CD4-positive, alpha-beta T cell treated with Interleukin-21 for 1 hour (primary cell): Measurements from ENCODE around the gene GALC.

Experiments
- DNase-seq: peaks from one replicate; pipeline ENCODE4 v3.0.0-alpha.2; 2020

GALC gene

DNA sequence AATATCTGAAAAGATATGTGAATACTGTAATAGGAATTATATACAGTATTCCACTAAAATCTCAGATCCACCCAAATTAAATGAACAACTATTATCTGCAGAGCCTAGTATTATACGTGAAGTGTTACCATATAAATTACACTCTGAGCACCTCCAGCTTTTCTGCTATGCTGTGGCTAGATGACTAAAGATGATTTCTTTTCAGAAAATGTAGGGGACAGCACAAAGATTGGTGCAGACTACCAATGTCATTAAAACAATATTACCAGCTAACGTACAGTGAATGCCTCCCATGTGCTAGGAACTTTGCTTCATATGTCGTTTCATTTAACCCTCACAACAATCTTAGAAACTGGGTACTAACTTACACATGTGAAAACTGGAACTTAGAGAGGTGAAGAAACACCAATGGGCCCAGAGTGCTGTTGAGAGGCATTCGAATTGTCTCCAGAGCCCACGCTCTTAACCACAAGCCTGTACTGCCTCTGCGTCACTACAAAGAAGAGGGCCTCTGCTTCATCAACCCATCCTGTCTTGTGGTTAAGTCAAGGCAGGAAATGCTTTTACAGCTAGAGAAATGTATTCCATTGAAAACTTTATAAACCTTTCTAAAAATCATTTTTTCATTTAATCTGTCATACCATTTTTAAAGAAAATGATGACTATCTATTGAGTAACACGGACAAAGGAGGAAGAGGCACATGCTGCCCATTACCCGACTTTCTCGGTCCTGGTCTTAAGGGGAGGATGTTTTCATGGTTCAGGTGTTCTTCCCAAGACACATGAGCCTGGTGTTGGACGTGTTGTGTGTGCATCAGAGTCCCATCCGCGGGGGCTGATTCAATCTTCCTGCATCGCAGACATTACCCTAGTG lies 13.2 kb upstream of the GALC start:
- DNase-seq, result peak; percentile 88

DNA sequence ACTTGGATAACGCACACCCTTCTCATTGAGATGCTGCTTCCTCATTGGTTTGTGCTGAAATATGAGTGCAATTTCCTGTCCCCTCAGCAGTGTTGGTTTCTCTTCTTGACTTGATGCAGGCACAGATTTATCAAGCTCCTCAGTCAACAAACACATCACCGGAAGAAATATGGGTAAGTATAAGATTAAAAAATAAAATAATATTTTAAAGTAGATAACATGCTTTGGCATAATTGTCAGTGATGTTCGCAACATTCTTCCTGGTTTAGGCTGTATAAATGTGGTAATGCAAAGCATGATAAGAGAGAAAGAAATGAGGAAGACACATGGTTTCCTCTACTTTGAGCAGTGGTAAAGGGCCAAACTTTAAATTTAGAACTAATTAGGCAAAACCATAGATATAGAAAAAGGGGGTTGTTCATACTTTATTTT lies 12.1 kb upstream of the GALC start, which contains the start of gene GPR65:
Gene GPR65 (plus strand): TSS at position 86 of the 432 bp plus-strand sequence. CDS start 5,713 bp downstream, outside the sequence.
- DNase-seq, result peak; percentile 84

GRCh38 chr14:88004506-88005036 lies 11.6 kb upstream of the GALC start:
- no peak for DNase-seq

GRCh38 chr14:88003425-88003824 lies 10.4 kb upstream of the GALC start:
- no peak for DNase-seq

GRCh38 chr14:88002421-88003075 lies 9.6 kb upstream of the GALC start:
- no peak for DNase-seq

GRCh38 chr14:87999277-87999676 lies 6.3 kb upstream of the GALC start:
- no peak for DNase-seq

- DNase-seq, result no peak
Observed at GRCh38 chr14:87998482-87998881, 5.5 kb upstream of the GALC start.

- DNase-seq, result no peak
Observed at GRCh38 chr14:87996291-87996592, 3.3 kb upstream of the GALC start.

GRCh38 chr14:87995500-87996290 lies 2.7 kb upstream of the GALC start:
- no peak for DNase-seq

GRCh38 chr14:87994974-87995373 lies 2.0 kb upstream of the GALC start:
- DNase-seq, result peak; percentile 74

- DNase-seq, result no peak
Observed at GRCh38 chr14:87992346-87992717, 650 bp downstream of the GALC start.

DNA sequence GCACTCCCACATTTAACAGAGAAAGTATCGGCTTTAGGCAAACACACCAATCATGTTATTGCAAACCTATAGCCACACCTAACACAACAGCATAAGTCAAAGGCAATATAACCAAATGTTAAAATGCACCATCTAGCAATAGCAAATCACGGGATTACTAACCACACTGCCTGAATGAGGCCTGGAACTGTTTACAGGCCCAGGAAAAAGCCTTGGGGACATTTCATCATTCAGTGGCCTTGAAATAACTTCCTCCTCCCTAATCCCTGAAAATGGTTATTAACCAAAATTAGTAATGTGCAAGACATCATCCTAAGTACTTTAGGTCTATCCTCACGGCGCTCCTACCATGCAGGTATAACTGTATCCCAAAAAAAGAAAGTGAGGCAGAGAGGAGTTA lies 2.3 kb downstream of the GALC start:
- DNase-seq, result no peak

GRCh38 chr14:87989956-87990299 lies 3.1 kb downstream of the GALC start:
- DNase-seq, result no peak

DNA sequence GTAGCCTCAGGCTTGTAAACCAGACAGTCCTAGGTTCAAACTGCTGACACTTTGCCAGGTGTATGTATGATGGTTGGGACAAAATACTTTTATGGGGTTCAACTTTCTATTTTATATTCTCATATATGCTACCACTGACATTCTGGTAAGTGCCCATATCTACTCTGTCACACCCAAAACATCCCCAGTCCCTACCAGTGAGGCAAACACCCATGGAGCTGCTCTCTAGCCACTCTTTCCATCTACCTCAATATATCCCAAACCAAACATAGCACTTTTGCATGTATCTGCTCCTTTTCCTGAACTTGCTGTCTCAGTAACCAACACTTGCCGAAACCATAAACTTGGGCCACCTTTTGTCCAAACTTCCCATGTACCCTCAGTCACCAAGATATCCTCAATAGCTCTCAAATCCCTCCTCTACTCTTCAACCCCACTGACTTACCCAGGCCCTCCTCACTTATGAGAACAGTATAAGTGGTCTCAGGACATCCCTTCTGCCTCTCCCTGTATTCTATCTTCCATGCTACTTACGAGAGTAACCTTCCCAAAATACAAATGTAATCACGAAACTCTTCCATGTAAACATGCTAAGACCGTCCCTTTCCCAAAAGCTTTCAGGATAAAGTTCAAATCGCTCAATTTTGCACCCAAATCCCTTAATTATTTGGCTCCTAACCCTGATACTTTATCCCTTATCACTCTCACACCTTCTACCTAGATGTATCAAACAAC lies 3.6 kb downstream of the GALC start:
- no peak for DNase-seq

DNA sequence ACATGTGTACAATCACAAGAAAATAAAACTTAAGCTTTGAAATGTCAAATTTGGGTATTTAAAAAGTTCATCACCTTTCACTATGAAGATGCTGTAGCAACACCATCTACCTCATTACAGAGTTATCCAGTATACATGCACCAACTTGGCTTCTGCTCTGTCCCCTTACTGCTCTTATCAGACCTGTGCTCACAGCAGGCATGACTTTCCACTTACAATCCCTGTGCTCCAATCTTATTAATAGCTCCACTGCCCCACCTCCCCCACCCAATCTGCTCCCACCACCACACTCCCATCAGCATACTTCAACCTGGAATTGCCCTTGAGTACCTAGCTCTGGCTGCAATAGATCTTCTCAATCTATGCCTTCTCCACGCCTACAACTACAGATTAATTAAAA lies 13.3 kb downstream of the GALC start:
- no peak for DNase-seq

DNA sequence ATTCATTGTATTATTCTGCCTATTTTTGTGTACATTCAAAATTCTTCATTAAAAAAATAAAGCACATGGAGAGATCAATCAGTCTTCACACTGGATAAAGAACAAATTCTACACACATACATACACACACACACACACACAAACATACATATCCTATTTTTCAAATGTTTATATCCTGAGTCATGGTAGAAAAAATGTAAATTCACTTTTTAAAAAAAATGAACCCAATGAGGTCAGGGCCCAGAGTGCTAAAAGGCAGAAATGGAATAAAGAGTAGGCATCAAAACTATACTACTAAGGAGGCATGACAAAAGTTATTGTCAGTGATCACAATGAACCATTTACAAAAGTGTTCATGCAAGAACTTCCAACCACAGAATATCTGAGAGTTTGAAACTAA lies 17.3 kb downstream of the GALC start:
- no peak for DNase-seq

DNA sequence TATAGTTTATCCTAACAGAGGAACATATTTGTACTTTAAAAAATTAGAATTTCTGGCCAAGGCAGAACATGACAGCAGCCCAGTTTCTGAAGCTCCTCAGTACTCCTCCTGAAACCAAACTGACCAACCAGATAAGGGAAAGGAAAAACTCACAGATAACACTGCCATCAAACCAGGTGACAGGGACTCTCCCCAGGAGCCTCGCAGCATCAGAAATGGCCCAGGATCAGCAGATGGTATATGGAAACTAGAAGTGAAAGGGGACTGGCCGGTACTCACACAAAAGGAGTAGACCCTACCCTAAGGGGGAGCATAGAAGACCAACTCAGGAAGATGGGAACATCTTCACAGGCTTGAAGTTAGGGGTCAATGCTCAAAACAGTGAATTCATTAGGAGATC lies 22.0 kb downstream of the GALC start:
- no peak for DNase-seq

GRCh38 chr14:87967496-87967895 lies 25.5 kb downstream of the GALC start:
- no peak for DNase-seq

- no peak for DNase-seq
Observed at GRCh38 chr14:87966816-87967215, 26.2 kb downstream of the GALC start.

- no peak for DNase-seq
Observed at GRCh38 chr14:87961246-87961645, 31.7 kb downstream of the GALC start.

GRCh38 chr14:87960013-87960787 lies 32.8 kb downstream of the GALC start:
- peak; percentile 62 for DNase-seq

GRCh38 chr14:87955501-87955900 lies 37.5 kb downstream of the GALC start:
- DNase-seq, result no peak
